ENCODE data around the gene RAB15.

RAB15 gene

DNA sequence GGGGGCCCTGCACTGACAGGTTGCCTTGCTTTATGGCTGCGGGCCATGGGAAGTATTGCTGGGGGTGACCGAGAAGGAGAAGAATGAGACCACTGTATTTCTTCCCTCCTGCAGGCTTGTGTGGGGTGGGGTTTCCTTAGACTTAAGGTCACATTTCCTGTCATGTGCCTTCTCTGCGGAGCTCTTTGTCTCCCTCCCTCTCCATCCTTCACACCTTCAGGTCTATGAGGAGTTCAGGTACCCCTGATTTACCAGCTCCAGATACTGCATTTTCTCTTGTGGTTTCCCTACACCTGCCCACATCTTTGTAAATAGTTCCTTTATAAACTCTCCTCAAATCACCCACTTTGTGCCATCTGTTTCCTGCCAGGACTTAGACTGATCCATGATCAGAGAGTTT lies 18.2 kb upstream of the RAB15 start:
- no peak for DNase-seq (ENCODE audit: low spot score)

- DNase-seq (ENCODE audit: low spot score): no peak
Observed at GRCh38 chr14:64987438-64987767, 15.3 kb upstream of the RAB15 start.

DNA sequence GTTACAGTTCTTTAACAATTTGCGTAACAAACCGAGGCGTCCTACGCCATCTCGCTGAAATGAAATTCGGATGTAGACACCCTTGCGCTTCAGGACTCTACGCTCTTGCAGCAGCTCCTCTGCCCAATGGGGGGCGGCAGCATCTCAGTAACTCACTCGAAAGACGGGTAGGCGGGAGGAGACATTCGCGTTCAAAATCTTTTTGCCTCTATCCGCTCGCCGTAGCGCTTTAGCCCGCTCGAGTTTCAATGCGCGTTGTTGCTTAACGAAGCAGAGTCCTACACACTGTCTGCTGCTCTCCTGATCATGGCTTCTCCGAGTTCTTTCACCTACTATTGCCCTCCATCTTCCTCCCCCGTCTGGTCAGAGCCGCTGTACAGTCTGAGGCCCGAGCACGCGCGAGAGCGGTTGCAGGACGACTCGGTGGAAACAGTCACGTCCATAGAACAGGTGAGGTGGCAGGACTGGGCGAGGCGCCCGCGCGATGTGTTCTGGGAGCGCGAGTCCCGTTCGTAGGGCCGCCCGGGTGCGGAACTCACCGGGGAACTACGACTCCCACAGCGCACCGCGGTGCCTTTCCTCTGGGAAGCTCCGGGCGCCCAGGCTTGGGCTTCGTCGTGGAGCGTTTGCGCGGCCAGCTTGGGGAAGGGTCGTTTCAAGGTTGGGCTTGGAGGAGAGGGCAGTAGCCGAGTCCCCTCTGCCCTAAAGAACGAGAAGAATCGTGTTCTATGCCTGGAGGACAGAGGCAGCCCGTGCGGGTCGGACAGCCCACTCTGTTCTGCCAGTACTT lies 14.7 kb upstream of the RAB15 start, which contains the start of gene FNTB:
Gene FNTB, plus strand, starts transcription at position 248 of the 790 bp plus-strand sequence. Its CDS starts 59 bp downstream, at position 307.
- DNase-seq (ENCODE audit: low spot score): peak; percentile 76

- no peak for DNase-seq (ENCODE audit: low spot score)
Observed at GRCh38 chr14:64983439-64984310, 11.5 kb upstream of the RAB15 start.

DNA sequence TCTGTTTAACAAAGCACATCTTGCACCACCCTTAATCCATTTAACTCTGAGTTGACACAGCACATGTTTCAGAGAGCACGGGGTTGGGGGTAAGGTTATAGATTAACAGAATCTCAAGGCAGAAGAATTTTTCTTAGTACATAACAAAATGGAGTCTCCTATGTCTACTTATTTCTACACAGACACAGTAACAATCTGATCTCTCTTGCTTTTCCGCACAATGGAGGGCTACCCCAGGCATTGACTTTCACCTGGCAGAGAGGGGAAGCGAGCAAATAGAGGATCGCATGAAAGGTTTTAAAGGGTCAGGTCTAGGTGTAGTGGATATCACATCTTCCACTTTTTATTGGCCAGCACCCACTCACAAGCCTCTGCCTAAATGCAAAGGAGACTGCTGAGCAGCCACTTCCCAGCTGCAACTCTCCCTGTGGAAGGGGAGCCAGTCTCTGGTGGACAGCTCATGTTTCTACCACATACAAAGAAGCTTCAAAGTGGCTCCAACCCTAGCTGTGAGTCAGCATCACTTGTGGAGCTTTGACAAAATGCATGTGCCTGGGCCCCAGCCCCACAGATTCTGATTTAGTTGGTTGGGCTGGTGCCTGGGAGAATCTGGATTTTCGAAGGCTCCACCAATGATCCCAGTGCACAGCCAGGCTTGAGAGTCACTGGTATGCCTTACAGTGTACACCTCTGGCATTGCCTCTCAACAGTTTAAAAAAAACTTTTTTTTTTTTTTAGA lies 7.4 kb upstream of the RAB15 start:
- no peak for DNase-seq (ENCODE audit: low spot score)

GRCh38 chr14:64974563-64974962 lies 2.4 kb upstream of the RAB15 start:
- DNase-seq (ENCODE audit: low spot score): no peak

GRCh38 chr14:64973826-64974225 lies 1.7 kb upstream of the RAB15 start:
- no peak for DNase-seq (ENCODE audit: low spot score)

- no peak for DNase-seq (ENCODE audit: low spot score)
Observed at GRCh38 chr14:64973026-64973442, 898 bp upstream of the RAB15 start.

- no peak for DNase-seq (ENCODE audit: low spot score)
Observed at GRCh38 chr14:64971491-64971942, 619 bp downstream of the RAB15 start.

GRCh38 chr14:64970776-64971477 lies 1.2 kb downstream of the RAB15 start:
- DNase-seq (ENCODE audit: low spot score): no peak

- no peak for DNase-seq (ENCODE audit: low spot score)
Observed at GRCh38 chr14:64970041-64970440, 2.1 kb downstream of the RAB15 start.

GRCh38 chr14:64968651-64969050 lies 3.5 kb downstream of the RAB15 start:
- DNase-seq (ENCODE audit: low spot score): no peak

GRCh38 chr14:64968167-64968566 lies 4.0 kb downstream of the RAB15 start:
- no peak for DNase-seq (ENCODE audit: low spot score)

DNA sequence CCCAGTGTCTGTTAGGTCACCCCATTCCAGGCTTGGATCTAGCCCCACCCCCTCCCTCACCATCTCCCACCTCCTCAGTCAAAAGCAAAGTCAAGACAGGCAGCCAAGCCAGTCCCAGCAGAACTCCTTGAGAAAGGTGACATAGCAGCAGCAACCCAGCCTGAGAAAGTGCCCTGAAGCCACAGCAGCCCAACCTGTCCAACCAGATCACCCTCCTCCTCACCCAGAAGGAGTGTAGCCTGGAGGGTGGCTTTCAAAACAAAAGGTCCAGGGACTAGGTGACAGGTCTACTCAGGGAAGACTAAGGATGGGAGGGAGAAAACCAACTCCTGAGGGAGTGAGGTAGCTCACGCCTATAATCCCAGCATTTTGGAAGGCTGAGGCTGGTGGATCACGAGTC lies 5.2 kb downstream of the RAB15 start:
- no peak for DNase-seq (ENCODE audit: low spot score)

DNA sequence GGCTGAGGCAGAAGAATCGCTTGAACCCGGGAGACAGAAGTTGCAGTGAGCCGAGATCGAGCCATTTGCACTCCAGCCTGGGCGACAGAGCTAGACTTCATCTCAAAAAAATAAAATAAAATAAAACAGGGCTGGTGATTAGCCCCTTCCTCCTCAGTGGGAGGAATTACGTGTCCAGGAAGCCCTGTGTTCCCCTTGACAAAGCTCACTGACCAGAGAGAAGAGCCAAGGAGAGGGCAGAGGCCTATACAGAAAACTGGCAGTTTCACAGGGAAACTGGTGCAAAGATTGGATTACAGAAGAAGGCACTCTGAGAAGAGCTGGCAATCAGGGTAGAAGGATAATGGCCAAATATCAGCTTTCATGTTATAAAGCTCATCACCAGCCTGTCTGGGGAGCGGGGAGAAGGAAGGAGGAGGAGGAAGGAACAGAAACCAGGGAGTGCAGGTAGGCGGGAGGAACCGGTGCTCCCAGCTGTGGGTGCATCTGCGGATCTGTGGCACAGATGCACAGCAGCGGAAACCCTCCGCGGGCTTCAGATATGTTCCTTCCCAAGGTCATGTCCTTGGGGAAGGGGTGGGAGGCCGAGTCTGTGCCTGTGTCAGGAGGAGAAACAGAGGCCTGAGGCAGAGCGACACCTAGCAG lies 6.7 kb downstream of the RAB15 start:
- no peak for DNase-seq (ENCODE audit: low spot score)

DNA sequence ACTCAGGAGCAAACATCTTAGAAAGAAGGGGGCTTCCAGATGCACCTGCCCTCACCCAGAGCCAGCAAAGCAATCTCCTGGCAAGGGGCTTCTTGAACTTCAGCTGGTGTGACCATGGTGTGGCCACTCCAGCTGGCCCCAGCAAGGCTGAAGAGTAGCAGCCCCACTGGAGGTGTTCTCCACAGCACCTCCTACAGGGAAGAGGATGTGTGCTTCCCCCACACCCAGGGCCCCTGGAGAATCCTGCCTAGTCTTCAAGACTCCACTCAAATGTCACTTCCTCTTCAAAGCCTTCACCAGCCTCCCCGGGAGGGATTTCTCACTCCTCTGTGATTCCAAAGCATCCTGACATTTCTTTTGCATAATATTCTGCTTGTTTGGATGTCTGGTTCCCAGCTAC lies 8.5 kb downstream of the RAB15 start:
- no peak for DNase-seq (ENCODE audit: low spot score)

GRCh38 chr14:64960762-64961276 lies 11.3 kb downstream of the RAB15 start:
- no peak for DNase-seq (ENCODE audit: low spot score)

DNA sequence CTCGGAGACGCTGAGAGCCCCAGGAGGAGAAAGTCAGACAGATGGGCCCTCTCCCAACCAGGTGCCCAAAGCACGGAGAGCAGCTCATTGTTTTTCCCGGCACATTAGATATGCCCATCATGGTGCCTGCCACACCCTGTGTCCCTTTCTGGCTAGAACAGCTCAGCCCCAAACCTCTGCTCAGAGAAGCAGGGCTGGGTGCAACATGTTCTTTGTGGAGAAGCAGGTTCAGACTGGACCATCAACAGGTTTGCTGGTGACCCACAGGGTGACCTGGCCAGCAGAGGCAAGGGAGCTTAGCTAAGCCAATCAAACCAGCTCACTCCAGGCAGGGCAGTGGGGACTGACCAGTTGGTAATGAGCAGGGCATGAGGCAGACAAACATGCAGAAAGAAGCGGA lies 13.4 kb downstream of the RAB15 start:
- no peak for DNase-seq (ENCODE audit: low spot score)

DNA sequence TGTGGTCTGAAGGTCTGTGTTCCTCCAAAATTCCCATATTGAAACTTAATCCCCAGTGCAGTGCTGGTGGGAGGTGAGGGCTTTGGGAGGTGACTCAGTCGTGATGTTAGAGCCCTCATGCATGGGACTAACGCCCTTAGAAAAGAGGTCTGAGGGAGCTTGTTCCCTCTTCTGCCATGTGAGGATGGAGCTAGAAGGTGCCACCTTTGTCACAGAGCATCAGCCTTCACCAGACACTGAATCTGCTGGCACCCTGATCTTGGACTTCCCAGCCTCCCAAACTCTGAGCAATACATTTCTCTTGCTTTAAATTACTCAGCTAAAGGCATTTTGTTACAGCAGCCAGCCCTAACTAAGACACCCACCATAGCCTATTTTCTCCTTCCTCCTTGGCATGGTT lies 13.9 kb downstream of the RAB15 start:
- DNase-seq (ENCODE audit: low spot score): no peak

DNA sequence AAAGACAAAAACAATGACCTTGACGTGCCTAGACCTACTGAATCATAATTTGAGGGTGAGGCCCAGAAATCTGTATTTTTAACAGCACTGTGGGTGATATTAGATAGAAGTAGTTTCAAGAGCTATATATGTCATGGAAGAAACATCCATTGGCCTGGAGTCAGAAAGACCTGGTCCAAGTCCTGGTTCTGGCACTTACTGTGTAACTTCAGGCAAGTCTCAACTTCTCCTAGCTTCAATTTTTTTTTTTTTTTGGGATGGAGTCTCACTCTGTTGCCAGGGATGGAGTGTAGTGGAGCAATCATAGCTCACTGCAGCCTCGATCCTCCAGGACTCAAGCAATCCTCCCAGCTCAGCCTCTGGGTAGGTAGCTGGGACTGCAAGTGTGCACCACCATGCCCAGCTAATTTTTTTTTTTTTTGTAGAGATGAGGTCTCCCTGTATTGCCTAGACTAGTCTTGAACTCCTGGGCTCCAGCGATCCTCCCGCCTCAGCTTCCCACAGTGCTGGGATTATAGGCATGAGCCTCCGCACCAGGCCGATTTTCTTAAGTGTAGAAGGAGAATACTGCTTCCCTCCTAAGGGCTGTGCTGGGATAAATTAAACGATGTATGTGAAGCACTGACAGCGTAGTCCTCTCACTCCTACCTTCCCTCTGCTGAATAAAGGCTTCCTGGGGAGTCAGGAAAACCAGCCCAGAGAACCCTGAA lies 15.3 kb downstream of the RAB15 start:
- DNase-seq (ENCODE audit: low spot score): no peak
